Fibroblast of the aortic adventitia (primary cell): ENCODE data around the gene AFAP1. TPM values are rescaled to one million over a fixed set of nuclear protein-coding genes. Genes with fewer than 3 reads are reported as not detected.

Source experiments
- DNase-seq: peaks from one replicate; pipeline ENCODE4 v3.0.0-alpha.2; 2010; ENCODE audit warnings: low read depth
- H3K4me3 ChIP-seq: 2 replicates; pipeline ENCODE4 v1.5.1; 2011; ENCODE audit warnings: low read depth, mild to moderate bottlenecking, control low read depth, low read length, moderate library complexity
- total RNA-seq: library from RNA; depleted of rRNA; stranded (reverse); fragments of >200 nt; gene quantifications from 2 replicates; pipeline ENCODE4 v1.2.3, GENCODE V29; 2012; ENCODE audit warnings: low replicate concordance
- TF ChIP-seq, protein P1 (sequence below): IDR thresholded peaks from 2 replicates; pipeline ENCODE4 v1.5.1; 2011; ENCODE audit warnings: mild to moderate bottlenecking, low read length, control low read depth, inconsistent platforms; ENCODE audit not compliant: insufficient read depth

Gene AFAP1
- total RNA-seq, 1 donor = 66.0 TPM

DNA sequence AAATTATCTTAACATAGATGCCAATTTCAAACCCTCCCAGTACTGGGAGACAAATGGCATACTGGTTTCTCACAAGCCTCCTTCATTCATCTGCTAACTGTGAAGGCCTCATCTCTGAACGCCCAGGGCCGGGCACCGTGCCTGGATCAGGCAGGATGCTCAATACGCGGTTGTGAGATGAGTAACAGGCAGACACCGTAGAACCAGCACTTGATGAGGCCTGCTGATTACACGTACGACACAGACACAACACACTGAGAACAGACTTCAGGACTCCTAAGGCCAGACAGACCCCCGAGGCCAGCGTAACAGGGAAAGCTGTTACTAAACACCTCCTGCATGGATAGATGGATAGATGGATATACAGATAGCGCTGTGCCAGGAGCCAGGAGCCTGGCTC lies 154.6 kb downstream of the AFAP1 start:
- no peak for DNase-seq
- TF ChIP-seq, protein P1, sequence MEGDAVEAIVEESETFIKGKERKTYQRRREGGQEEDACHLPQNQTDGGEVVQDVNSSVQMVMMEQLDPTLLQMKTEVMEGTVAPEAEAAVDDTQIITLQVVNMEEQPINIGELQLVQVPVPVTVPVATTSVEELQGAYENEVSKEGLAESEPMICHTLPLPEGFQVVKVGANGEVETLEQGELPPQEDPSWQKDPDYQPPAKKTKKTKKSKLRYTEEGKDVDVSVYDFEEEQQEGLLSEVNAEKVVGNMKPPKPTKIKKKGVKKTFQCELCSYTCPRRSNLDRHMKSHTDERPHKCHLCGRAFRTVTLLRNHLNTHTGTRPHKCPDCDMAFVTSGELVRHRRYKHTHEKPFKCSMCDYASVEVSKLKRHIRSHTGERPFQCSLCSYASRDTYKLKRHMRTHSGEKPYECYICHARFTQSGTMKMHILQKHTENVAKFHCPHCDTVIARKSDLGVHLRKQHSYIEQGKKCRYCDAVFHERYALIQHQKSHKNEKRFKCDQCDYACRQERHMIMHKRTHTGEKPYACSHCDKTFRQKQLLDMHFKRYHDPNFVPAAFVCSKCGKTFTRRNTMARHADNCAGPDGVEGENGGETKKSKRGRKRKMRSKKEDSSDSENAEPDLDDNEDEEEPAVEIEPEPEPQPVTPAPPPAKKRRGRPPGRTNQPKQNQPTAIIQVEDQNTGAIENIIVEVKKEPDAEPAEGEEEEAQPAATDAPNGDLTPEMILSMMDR = no peak

DNA sequence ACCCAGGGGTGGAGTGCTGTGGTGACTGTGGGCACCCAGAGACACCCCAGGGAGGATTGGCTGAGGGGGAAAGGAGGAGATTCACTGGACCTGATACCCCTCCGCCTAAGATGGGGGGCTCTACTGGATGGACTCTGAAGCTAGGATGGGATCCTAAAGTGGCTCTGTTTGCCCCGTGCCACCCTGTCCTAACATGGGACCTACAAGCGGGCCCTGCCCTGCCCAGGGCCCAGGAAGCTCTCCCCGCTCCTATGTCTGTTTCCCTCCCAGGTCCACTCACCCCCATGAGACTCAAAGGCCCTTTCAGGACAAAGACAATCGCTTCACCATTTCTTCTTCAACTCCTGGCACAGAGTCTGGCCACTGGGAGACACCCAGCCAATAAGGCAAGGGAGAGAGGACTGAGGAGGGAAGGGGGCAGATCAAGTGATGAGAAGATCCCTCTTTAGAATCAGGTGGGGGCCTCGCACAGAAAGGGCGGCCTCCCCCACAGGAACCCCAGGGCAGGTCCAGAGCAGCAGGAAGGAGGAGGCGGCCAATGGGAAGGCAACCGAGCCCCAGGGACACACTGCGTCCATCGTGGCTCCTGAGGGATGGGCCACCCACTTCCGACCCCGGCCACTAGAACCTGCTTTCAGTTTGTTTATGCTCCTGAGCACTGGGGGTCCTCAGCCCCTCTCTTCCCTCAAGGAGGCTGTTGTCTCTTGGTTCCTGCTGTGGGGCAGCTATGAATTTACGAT lies 155.4 kb downstream of the AFAP1 start:
- DNase-seq = no peak
- H3K4me3 ChIP-seq = no peak overlapping the region
- TF ChIP-seq, protein P1 = no peak

More for the DNA sequence above, 154.6 kb downstream of the AFAP1 start:
- no peak overlapping the region for H3K4me3 ChIP-seq

DNA sequence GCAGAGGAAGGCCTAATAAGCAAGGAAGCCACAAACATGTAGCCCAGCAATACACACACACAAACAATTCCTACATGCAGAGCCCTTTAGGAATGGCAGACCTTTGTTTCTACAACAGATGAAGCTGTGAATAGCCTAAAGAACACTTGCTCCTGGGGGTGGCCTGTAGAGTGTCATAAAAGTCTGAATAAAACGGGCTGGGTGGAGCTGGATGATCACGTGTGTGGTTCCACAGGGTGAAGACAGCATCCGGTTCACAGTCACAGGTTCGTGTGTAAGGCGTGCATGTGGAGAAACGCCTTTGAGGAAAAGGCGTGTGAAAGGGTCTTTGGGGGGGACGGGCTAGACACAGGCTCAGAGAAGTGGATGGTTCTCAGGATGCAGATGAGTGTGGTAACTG lies 156.1 kb downstream of the AFAP1 start:
- no peak for DNase-seq
- H3K4me3 ChIP-seq = no peak overlapping the region
- TF ChIP-seq, protein P1 = no peak

DNA sequence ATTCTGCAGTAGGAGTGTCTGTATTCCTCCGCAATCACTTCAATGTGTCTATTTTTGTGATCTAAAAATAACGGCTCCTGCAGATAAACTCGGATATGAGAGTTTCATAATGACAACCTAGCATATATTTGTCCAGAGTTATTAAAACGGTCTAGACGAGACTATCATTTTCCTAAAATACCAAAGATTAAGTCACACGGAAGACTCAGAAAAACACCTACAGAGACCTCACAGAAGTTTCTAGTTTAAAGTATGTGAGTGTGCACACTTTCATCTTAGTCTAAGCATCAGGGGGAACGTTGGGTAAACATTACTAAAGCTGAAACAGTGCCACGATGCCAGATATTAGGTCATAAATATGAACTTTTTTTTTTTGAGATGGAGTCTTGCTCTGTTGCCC lies 156.9 kb downstream of the AFAP1 start:
- TF ChIP-seq, protein P1 = no peak
- no peak overlapping the region for H3K4me3 ChIP-seq
- no peak for DNase-seq

DNA sequence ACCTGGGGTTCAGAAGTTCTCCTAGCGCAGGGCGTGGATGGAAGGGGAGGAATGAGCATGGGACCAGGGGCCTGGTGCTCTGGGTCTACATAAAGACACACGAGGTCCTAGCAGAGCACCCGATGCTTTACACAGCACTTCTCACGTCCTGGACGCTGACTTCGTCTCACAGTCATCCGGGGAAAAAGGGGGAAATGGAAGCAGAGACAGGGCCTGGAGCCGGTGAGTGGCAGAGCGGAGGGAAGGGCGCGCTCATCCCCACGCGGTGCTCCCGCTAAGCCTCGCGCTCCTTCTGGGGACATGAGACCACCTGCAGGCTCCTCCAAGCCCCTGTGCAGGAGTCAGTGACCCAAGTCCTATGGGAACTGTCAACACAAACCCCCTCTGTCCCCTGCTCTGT lies 157.7 kb downstream of the AFAP1 start:
- no peak overlapping the region for H3K4me3 ChIP-seq
- TF ChIP-seq, protein P1 = no peak
- no peak for DNase-seq

DNA sequence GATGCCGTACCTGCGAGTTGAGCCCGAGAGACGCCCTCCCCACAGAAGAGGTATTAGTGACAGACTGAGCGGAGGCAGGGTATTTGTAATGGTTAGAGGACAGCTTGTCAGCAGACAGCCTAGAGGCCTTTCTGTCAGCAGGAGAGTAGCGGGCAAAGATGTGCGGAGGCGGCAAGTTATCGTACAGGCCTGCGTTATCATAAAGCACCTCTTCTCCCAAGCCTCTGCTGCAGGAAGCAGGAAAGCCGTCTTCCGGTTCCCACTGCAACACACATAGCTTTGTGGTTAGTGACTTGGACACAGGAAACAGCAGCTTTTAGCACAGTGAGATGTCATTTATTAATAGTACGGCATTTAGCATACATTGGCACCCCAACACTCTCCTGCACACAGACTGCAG lies 158.3 kb downstream of the AFAP1 start:
- no peak overlapping the region for H3K4me3 ChIP-seq
- TF ChIP-seq, protein P1 = no peak
- DNase-seq = no peak
